Neural progenitor cell (in vitro differentiated cells): ENCODE data around the gene ATP6V0E2. TPM values are rescaled to one million over a fixed set of nuclear protein-coding genes. Genes with fewer than 3 reads are reported as not detected.

Source experiments
- DNase-seq: peaks from one replicate; pipeline ENCODE4 v3.0.0-alpha.2; 2016; ENCODE audit warnings: low spot score
- H2AFZ ChIP-seq: fragments of 200-600 bp; sonication (generic); replicated peaks from 2 replicates; pipeline ENCODE4 v1.6.1; 2016; ENCODE audit warnings: antibody characterized with exemption
- H3F3A ChIP-seq: fragments of 200-600 bp; sonication (generic); 2 replicates; pipeline ENCODE4 v1.6.1; 2016; ENCODE audit warnings: antibody characterized with exemption, low read depth
- H3K27ac ChIP-seq: fragments of 200-600 bp; sonication (generic); 2 replicates; pipeline ENCODE4 v1.5.1; 2016; ENCODE audit warnings: mild to moderate bottlenecking
- H3K27me3 ChIP-seq: fragments of 200-600 bp; sonication (generic); 2 replicates; pipeline ENCODE4 v1.6.1; 2016; ENCODE audit warnings: mild to moderate bottlenecking, moderate library complexity
- H3K36me3 ChIP-seq: fragments of 200-600 bp; sonication (generic); 2 replicates; pipeline ENCODE4 v1.5.1; 2016
- H3K4me1 ChIP-seq: fragments of 200-600 bp; sonication (generic); 2 replicates; pipeline ENCODE4 v1.6.1; 2016; ENCODE audit warnings: mixed run types
- H3K4me2 ChIP-seq: fragments of 200-600 bp; sonication (generic); 2 replicates; pipeline ENCODE4 v1.6.1; 2016
- H3K4me3 ChIP-seq: fragments of 200-600 bp; sonication (generic); 2 replicates; pipeline ENCODE4 v1.5.1; 2016
- H3K79me2 ChIP-seq: fragments of 200-600 bp; sonication (generic); 2 replicates; pipeline ENCODE4 v1.6.1; 2016; ENCODE audit warnings: low read depth
- H3K9ac ChIP-seq: fragments of 200-600 bp; sonication (generic); 2 replicates; pipeline ENCODE4 v1.6.1; 2016
- H3K9me3 ChIP-seq: fragments of 200-600 bp; sonication (generic); 2 replicates; pipeline ENCODE4 v1.5.1; 2016; ENCODE audit warnings: low read depth
- H4K20me1 ChIP-seq: fragments of 200-600 bp; sonication (generic); 2 replicates; pipeline ENCODE4 v1.6.1; 2016; ENCODE audit warnings: low read depth
- H3K27ac Mint-ChIP-seq: 3 replicates; pipeline ENCODE4 v1.8.0; 2021; ENCODE audit warnings: mixed read lengths
- H3K27me3 Mint-ChIP-seq: 2 replicates; pipeline ENCODE4 v1.8.0; 2022; ENCODE audit warnings: low read depth, mild to moderate bottlenecking, inconsistent platforms, moderate library complexity, mixed read lengths; ENCODE audit not compliant: insufficient read depth
- H3K36me3 Mint-ChIP-seq: 3 replicates; pipeline ENCODE4 v1.8.0; 2021; ENCODE audit warnings: mixed read lengths
- H3K4me1 Mint-ChIP-seq: 3 replicates; pipeline ENCODE4 v1.8.0; 2021; ENCODE audit warnings: mixed read lengths
- H3K4me3 Mint-ChIP-seq: 3 replicates; pipeline ENCODE4 v1.8.0; 2021; ENCODE audit warnings: mild to moderate bottlenecking, moderate library complexity, mixed read lengths
- H3K9me3 Mint-ChIP-seq: 3 replicates; pipeline ENCODE4 v1.8.0; 2020; ENCODE audit warnings: mixed read lengths
- CTCF ChIP-seq: fragments of 200-600 bp; sonication (generic); IDR thresholded peaks from 2 replicates; pipeline ENCODE4 v1.5.1; 2017; ENCODE audit warnings: antibody characterized with exemption, mild to moderate bottlenecking
- EZH2 ChIP-seq: fragments of 200-600 bp; sonication (generic); IDR thresholded peaks from 2 replicates; pipeline ENCODE4 v1.6.1; 2017; ENCODE audit warnings: antibody characterized with exemption, mild to moderate bottlenecking, moderate library complexity
- EZH2phosphoT487 ChIP-seq: fragments of 200-600 bp; sonication (generic); IDR thresholded peaks from 2 replicates; pipeline ENCODE4 v1.6.1; 2017; ENCODE audit warnings: antibody characterized with exemption
- total RNA-seq: library from RNA; depleted of rRNA; stranded (reverse); fragments of >200 nt; gene quantifications from 2 replicates; pipeline ENCODE4 v1.2.3, GENCODE V29; 2015; ENCODE audit warnings: low replicate concordance

ATP6V0E2 gene
- total RNA-seq, 1 donor from 2014 or later: 14.6 TPM

- H3F3A ChIP-seq: no peaks in the 10 kb centered on the region
- H3K36me3 Mint-ChIP-seq: no peaks in the 10 kb centered on the region
- H3K4me3 Mint-ChIP-seq: no peak overlapping the region
- no peaks in the 10 kb centered on the region for H3K79me2 ChIP-seq
- DNase-seq: no peak
- no peaks in the 10 kb centered on the region for H3K27me3 ChIP-seq
- no peaks in the 10 kb centered on the region for H3K4me1 Mint-ChIP-seq
- H3K4me1 ChIP-seq: no peaks in the 10 kb centered on the region
- no peaks in the 10 kb centered on the region for H3K9me3 ChIP-seq
- no peaks in the 10 kb centered on the region for H3K9me3 Mint-ChIP-seq
- H3K4me3 ChIP-seq: no peak overlapping the region
- H3K36me3 ChIP-seq: no peaks in the 10 kb centered on the region
- H3K9ac ChIP-seq: no peak overlapping the region
- H2AFZ ChIP-seq: no peak overlapping the region
- no peak overlapping the region for H3K4me2 ChIP-seq
- no peak for TF ChIP-seq EZH2phosphoT487
- H3K27ac Mint-ChIP-seq: no peak overlapping the region
- H3K27ac ChIP-seq: no peak overlapping the region
- H4K20me1 ChIP-seq: no peaks in the 10 kb centered on the region
- peaks cover 9% of the 10 kb centered on the region for H3K27me3 Mint-ChIP-seq
Measured at GRCh38 chr7:149825567-149826343, 48.0 kb upstream of the ATP6V0E2 start.

- Histone ChIP-seq H3K79me2 (no peaks in the 10 kb centered on the region), H3K9ac (no peak overlapping the region), H3F3A (no peaks in the 10 kb centered on the region), H3K4me2 (no peak overlapping the region), H3K36me3 (no peaks in the 10 kb centered on the region), H3K27ac (no peak overlapping the region), H2AFZ (no peak overlapping the region), H3K9me3 (no peaks in the 10 kb centered on the region), H4K20me1 (no peaks in the 10 kb centered on the region), H3K4me1 (peaks cover 6% of the 10 kb centered on the region), H3K4me3 (no peak overlapping the region), H3K27me3 (no peaks in the 10 kb centered on the region)
- DNase-seq: no peak
- TF ChIP-seq EZH2phosphoT487: no peak
- no peak for TF ChIP-seq CTCF
- no peak for TF ChIP-seq EZH2
- Mint-ChIP-seq H3K27ac (no peak overlapping the region), H3K4me1 (peaks cover 5% of the 10 kb centered on the region), H3K4me3 (no peak overlapping the region), H3K36me3 (no peaks in the 10 kb centered on the region), H3K27me3 (peaks cover 9% of the 10 kb centered on the region), H3K9me3 (no peaks in the 10 kb centered on the region)
Measured at GRCh38 chr7:149826344-149827088, 47.3 kb upstream of the ATP6V0E2 start.

- no peak overlapping the region for H3K4me3 ChIP-seq
- H3K27me3 Mint-ChIP-seq: peaks cover 9% of the 10 kb centered on the region
- no peaks in the 10 kb centered on the region for H3K36me3 Mint-ChIP-seq
- no peaks in the 10 kb centered on the region for H3K27me3 ChIP-seq
- H3K4me3 Mint-ChIP-seq: no peak overlapping the region
- no peak overlapping the region for H3K4me2 ChIP-seq
- no peaks in the 10 kb centered on the region for H3K79me2 ChIP-seq
- no peak for TF ChIP-seq EZH2
- no peak for TF ChIP-seq CTCF
- TF ChIP-seq EZH2phosphoT487: no peak
- no peaks in the 10 kb centered on the region for H3K9me3 ChIP-seq
- DNase-seq: no peak
- no peaks in the 10 kb centered on the region for H3K9me3 Mint-ChIP-seq
- H4K20me1 ChIP-seq: no peaks in the 10 kb centered on the region
- H3K27ac Mint-ChIP-seq: no peak overlapping the region
- H3F3A ChIP-seq: no peaks in the 10 kb centered on the region
- H3K27ac ChIP-seq: no peak overlapping the region
- no peak overlapping the region for H2AFZ ChIP-seq
- no peak overlapping the region for H3K9ac ChIP-seq
- no peaks in the 10 kb centered on the region for H3K36me3 ChIP-seq
- H3K4me1 ChIP-seq: peaks cover 12% of the 10 kb centered on the region
- peaks cover 10% of the 10 kb centered on the region for H3K4me1 Mint-ChIP-seq
Measured at GRCh38 chr7:149827089-149827981, 46.4 kb upstream of the ATP6V0E2 start.
